ENCODE data around the gene FAT1.

DNA sequence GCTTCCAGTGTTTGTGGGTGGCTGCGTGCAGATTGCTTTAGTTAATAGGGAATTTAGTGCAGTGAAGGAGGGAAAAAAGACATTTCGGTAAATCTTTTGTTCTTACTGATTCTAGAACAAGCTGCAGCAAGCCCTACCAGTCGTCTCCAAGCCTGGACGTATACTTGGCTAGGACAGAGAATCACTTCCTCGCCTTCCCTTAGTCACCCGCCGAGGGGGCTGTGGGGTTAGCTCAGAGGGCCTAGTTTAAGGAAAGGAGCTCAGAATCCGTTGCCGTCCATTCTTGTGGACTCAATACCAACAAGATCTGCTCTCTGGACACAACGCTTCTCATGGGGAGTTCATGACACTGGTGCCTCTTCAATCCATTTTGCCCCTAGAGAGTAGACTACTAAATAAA is 36.3 kb upstream of the FAT1 start:
- no peak for TF ChIP-seq CTCF (IDR thresholded peaks at IDR 0.05; ENCODE audit: extremely low read depth in 1 of 2, insufficient read depth in 1 of 2, low read depth in 1 of 2, low read length in 2 of 2)
- TF ChIP-seq, protein P1, sequence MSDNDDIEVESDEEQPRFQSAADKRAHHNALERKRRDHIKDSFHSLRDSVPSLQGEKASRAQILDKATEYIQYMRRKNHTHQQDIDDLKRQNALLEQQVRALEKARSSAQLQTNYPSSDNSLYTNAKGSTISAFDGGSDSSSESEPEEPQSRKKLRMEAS (IDR thresholded peaks at IDR 0.05; ENCODE audit: insufficient read depth, insufficient read length) = no peak
- TF ChIP-seq EZH2 (IDR thresholded peaks at IDR 0.05; ENCODE audit: borderline replicate concordance, low read depth, low read length, severe bottlenecking) = no peak
- TF ChIP-seq POLR2AphosphoS5 (IDR thresholded peaks at IDR 0.05; ENCODE audit: insufficient read depth, low read depth, low read length) = no peak
- TF ChIP-seq FOS (IDR thresholded peaks at IDR 0.05; ENCODE audit: borderline replicate concordance, insufficient read depth, low read length) = no peak
